ENCODE data around the gene WDR86.

GRCh38 chr7:151390598-151391357 lies 19.1 kb downstream of the WDR86 start:
- TF ChIP-seq, protein P1, sequence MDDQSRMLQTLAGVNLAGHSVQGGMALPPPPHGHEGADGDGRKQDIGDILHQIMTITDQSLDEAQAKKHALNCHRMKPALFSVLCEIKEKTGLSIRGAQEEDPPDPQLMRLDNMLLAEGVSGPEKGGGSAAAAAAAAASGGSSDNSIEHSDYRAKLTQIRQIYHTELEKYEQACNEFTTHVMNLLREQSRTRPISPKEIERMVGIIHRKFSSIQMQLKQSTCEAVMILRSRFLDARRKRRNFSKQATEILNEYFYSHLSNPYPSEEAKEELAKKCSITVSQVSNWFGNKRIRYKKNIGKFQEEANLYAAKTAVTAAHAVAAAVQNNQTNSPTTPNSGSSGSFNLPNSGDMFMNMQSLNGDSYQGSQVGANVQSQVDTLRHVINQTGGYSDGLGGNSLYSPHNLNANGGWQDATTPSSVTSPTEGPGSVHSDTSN (IDR thresholded peaks at IDR 0.05) = no peak
- TF ChIP-seq, protein P2, sequence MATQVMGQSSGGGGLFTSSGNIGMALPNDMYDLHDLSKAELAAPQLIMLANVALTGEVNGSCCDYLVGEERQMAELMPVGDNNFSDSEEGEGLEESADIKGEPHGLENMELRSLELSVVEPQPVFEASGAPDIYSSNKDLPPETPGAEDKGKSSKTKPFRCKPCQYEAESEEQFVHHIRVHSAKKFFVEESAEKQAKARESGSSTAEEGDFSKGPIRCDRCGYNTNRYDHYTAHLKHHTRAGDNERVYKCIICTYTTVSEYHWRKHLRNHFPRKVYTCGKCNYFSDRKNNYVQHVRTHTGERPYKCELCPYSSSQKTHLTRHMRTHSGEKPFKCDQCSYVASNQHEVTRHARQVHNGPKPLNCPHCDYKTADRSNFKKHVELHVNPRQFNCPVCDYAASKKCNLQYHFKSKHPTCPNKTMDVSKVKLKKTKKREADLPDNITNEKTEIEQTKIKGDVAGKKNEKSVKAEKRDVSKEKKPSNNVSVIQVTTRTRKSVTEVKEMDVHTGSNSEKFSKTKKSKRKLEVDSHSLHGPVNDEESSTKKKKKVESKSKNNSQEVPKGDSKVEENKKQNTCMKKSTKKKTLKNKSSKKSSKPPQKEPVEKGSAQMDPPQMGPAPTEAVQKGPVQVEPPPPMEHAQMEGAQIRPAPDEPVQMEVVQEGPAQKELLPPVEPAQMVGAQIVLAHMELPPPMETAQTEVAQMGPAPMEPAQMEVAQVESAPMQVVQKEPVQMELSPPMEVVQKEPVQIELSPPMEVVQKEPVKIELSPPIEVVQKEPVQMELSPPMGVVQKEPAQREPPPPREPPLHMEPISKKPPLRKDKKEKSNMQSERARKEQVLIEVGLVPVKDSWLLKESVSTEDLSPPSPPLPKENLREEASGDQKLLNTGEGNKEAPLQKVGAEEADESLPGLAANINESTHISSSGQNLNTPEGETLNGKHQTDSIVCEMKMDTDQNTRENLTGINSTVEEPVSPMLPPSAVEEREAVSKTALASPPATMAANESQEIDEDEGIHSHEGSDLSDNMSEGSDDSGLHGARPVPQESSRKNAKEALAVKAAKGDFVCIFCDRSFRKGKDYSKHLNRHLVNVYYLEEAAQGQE (IDR thresholded peaks at IDR 0.05) = no peak
- no peak for TF ChIP-seq POLR2A (IDR thresholded peaks at IDR 0.05; ENCODE audit: low read length)

Measured in A549 (cell line).